Mammary microvascular endothelial cell (primary cell): Measurements from ENCODE around the gene RCN2. TPM values are rescaled to one million over a fixed set of nuclear protein-coding genes. Genes with fewer than 3 reads are reported as not detected.

Experiments used
- total RNA-seq: library from RNA; depleted of rRNA; stranded (reverse); fragments of >200 nt; gene quantifications from 2 replicates; pipeline ENCODE4 v1.2.3, GENCODE V29; 2015

RCN2 gene, protein sequence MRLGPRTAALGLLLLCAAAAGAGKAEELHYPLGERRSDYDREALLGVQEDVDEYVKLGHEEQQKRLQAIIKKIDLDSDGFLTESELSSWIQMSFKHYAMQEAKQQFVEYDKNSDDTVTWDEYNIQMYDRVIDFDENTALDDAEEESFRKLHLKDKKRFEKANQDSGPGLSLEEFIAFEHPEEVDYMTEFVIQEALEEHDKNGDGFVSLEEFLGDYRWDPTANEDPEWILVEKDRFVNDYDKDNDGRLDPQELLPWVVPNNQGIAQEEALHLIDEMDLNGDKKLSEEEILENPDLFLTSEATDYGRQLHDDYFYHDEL
- 64.1 and 70.9 TPM in 2 replicates for total RNA-seq

GRCh38 chr15:76931397-76932134, at the start of gene RCN2:
TSS of gene RCN2 (plus strand) at chr15:76931749. CDS start at chr15:76931842, 93 bp downstream.

GRCh38 chr15:76905013-76905839, 26.3 kb upstream of the RCN2 start, which contains the start of gene SCAPER:
TSS of gene SCAPER (minus strand) at chr15:76905340. CDS start at chr15:76883817, 21,523 bp downstream.

GRCh38 chr15:76994971-76995945, 63.7 kb downstream of the RCN2 start, which contains the start of gene PSTPIP1:
TSS of gene PSTPIP1 (plus strand) at chr15:76995126. CDS start at chr15:76995574, 448 bp downstream.

Other genes starting within 250 kb of the RCN2 start
- gene SCAPER, start 26.4 kb upstream of the RCN2 start, total RNA-seq, result 4.9 and 6.9 TPM in 2 replicates
- 0.60 TPM in 1 of 2 replicates, not detected in the other for gene PSTPIP1, start 63.4 kb downstream of the RCN2 start, total RNA-seq
- 287 and 304 TPM in 2 replicates for gene TSPAN3, start 139.4 kb downstream of the RCN2 start, total RNA-seq